HG02678 (cell line): ENCODE data around the gene FRRS1.
A peak's percentile ranks its signal among the peaks of the same experiment; 100 is the strongest.

Experiments
- ATAC-seq: cut with Tn5 transposase; IDR thresholded peaks from one replicate; pipeline ENCODE4 v1.9.1; 2021; ENCODE audit warnings: mild to moderate bottlenecking, moderate library complexity; ENCODE audit not compliant: unreplicated experiment

The FRRS1 gene

DNA sequence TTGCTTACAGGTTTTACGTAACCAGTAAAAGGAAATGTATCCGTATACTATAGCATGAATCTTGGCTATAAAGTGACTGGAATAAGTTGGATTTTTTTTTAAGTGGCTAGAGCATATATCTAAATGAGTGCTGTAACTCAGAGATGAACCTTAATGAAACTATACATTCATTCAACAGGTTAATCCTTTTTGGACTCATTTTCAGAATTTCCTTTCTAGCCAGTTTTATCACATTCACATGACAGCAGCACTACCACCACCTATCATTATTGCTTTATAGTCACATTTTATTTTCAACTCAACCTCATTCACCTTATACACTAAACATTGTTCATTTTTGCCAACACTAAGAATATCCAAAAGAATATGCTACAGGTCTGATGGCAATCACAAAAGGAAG, 30.6 kb downstream of the FRRS1 start:
- ATAC-seq: no peak

DNA sequence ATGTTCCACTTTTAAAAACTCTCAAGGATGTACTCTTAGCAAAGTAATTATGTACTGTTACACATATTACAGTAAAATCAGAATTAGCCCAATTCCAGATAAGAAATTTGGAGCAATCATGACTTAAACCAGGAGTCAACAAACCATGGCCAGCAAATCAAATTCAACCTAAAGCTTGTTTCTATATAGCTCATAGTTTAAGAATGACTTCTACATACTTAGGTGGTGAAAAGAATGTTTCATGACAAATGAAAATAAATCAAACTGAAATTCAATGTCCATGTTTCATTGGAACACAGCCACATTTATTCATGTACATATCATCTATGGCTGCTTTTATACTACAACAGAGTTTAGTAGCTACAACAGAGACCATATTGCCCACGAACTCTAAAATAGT, 35.1 kb downstream of the FRRS1 start:
- no peak for ATAC-seq

DNA sequence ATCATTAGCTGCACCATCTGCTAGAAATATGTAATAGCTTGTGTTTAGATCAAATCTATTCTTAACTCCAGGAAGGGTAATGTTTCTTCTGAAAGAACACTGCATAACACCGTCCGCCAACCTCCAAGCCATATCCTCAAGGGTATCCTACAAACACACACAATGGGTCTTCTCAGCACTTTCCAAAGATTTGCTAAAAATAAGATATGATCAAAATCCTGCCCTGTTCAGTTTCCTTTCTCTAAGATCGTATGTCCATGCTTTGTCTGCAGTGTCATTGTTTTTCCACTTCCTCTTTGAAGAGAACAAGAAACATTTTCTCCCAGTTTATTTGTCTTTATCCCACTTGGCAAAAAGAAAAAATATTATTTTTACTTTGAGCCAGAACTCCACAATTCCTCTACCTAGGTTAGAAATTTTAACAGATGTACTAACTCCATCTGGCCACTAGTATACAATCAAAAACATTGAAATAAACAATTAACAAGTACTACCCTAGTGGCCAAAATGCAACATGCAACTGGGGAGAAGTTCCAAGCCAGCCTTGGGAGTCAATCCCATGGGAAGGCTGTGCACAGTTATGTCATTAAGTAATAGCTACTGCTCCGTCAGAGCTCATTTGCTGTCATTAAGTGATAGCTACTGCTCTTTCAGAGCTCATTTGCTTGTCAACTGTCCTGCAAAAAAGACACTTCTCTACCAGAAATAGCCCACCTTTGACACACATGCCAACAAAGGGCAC, 37.8 kb downstream of the FRRS1 start:
- no peak for ATAC-seq

DNA sequence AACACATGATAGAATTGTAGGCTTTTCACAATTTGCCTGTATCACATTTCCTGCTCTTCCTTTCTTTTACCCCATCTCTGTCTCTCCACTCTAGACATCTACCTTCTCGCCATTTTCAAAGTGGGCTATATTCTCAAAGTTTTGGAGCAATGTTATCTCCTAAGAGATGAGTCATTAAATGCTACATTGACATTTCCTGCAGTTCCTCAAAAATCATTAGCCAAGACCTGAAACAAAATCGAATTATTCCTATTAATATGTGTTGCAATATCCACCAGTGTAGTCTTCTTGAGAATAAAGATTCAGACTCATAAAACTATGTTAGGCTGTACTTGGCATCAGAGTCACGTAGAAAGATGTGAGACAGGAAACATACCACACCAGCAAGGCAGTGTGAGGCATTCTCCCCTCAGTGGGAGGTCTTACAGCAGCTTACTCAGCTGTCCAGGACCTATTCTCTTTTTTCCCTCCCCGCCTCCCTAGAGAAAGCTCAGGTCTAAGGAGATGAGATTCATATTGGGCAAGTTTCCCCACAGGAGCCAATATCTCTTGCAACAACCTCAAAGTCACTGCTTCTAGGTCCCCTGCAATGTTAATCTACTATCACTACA, 38.8 kb downstream of the FRRS1 start:
- ATAC-seq: no peak

DNA sequence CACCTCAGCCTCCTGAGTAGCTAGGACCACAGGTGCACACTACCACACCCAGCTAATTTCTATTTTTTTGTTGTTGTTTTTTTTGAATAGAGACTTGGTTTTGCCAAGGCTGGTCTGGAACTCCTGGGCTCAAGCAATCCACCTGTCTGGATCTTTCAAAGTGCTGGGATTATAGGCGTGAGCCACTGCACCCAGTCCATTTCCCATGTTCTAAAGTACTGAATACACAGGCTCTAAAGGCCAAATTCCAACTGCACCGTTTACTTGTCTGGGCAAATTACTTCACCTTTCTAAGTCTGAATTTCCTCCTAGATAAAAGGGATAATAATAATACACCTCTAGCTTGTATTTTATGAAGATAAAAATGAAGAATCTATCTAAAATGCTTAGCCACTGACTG, 39.6 kb downstream of the FRRS1 start:
- no peak for ATAC-seq

DNA sequence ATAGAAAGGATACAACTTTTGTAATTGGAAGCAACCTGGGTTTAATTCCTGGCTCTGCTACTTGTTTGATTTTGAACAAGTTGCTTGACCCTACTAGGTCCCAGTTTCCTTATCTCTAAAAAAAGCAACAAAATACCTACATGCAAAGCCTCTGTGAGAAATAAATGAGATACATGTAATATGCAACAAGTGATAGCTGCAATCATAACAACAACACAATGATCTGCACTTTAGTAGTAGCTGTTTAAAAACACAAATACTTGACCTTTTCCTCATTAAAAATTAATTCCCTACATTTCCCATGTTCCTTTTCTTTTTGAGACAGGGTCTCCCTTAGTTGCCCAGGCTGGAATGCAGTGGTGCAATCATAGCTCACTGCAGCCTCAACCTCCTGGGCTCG, 40.0 kb downstream of the FRRS1 start:
- ATAC-seq: no peak

DNA sequence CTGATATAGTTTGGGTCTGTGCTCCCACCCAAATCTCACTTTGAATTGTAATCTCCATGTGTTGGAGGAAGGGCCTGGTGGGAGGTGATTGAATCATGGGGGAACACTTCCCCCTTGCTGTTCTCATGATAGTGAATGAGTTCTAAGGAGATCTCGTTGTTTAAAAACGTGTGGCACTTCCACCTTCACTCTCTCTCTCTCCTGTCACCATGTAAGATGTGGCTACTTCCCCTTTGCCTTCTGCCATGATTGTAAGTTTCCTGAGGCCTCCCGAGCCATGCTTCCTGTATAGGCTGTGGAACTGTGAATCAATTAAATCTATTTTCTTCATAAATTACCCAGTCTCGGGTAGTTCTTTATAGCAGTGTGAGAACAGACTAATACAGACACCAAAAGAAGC, 40.4 kb downstream of the FRRS1 start:
- ATAC-seq: no peak

DNA sequence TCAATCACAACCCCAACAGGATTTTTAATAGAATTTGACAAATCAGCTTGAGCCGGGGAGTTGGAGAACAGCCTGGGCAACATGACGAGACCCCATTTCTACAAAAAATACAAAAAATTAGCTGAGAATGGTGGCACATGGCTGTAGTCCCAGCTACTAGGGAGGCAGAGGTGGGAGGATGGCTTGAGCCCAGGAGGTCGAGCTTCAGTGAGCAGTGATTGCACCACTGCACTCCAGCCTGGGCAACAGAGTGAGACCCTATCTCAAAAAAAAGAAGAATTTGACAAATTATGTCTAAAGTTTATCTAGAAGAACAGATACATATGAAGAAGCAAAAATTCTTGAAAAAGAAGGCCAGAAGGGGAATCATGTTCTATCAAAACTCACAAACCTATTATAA, 43.2 kb downstream of the FRRS1 start:
- ATAC-seq: no peak

DNA sequence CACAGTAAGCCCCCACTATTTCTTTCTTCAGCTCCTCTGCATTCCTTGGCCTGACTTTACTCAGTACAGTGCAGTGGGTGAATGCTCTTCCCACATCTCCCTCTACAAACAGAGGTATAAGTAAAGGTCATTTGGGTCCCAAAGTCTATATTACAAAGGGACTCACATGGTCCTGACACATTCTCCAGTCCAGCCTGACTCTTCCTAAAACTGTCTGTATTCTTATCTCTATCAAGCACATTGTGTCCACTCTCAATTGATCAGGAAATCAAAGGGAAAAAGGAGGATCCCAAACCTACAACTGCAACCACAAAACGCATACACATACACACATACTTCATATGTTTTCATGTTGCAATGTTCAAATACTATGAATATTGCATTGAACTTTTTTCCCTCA, 49.4 kb downstream of the FRRS1 start:
- no peak for ATAC-seq

DNA sequence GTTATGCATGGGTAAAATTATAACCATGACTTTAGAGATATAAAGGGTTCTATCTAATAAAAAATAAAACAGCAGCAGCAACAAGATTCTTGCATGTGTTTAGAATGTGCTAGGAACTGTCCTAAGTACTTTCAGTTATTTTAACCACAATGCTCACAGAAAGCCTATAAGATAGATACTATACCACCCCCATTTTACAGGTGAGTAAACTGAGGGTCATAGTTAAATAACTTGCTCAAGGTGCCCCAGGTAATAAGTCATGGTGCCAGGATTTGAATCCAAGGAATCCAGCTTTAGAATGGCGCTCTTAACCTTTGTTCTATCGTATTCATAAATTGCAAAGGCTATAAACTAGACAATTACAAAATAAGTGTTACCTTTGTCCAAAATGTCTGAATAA, 53.4 kb downstream of the FRRS1 start:
- ATAC-seq: no peak

DNA sequence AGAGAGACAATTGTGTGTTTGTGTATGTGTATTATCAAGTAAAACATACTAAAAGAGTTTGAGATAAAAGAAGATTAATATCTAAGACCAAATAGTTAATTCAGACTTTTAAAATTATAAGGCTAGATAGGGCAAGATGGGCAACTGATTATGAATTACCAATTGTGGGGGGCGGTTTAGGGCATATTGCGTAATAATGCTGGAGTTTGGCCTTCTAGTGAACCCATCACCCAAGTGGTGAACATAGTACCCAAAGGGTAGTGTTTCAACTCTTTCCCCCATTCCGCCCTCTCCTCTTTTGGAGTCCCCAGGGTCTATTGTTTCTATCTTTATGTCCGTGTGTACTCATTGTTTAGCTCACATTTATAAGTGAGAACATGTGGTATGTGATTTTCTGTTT, 55.4 kb downstream of the FRRS1 start:
- no peak for ATAC-seq

DNA sequence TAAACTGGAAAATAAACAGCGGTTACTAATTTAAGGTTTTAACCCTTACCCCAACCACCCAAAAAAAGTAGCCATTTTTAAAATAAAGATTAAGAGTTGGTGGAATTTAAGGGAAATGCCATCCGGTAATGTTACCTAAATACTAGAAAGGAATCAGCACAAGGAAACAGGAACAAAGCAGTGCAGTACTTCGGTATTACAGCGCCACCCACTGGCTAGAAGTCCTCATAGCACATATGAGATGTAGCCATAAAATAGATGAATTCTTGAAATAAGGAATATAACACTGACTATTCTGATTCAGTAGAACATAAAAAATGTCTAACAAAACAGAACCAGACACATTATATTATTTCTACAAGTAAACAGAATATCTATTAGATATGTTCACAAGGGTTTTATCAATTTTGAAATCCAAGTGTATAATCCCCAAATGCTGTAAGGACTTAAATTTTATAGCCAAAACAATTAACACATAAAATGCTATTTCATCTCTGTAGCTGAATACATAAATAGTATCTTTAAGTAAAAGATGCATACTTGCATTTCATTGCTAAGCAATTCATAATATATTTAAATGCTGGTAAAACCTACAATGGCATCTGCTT, 58.8 kb downstream of the FRRS1 start:
- ATAC-seq: peak; percentile 87

DNA sequence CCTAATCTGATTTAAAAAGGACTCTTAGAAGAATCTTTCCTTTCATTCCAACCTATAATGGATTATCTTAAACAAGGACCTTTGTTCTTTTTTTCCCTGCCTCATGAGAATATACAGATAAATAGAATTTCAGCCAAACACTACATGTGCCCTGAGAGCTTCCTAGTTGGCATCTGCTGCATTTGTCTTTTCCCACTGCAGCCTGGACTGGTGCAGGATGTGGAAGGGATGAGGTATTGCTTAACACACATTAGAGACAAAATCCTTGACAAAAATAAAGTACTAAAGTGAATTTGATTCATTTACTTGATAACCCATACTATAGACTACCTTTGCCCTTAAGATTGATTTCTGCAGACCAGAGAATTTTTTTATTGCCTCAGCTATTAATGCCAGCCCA, 61.0 kb downstream of the FRRS1 start:
- ATAC-seq: no peak

DNA sequence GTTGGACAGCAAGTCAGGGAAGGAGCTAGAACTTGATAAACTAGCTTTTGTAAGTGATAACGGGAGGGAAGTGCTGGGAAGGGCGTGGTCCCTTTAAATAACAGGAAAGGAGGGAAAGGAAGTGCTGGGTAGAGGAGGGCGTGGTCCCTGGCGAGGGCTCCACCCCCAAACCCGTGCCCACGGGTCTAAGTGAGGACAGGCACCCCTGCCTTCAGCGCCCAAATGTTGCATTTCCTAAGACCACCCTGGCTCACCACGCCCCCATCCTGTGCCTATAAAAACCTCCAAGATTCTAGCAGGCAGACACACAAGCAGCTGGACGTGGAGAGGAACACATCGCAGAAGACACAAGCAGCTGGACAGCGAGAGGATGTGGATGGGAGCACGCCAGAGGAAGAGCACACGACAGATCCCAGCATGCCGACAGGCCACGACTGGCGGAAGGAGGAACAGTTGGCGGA, 62.0 kb downstream of the FRRS1 start:
- no peak for ATAC-seq

DNA sequence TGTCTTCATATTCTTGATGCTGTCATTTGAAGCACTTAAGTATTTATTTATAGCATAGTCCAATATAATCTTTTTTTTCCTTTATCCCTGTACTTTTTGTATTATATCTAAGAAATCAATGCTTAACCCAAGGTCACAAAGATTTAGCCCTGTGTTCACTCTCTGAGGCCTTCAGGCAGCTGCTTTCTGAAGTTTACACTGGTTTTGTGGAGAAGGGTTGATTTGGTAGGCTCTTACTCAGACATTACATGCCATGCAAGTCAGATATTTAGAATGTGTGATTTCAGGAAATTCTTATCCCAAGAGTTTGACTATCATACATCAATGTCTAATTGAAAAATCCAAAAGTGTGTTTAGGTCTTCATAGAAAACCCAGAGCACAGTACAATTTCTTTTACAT, 64.2 kb downstream of the FRRS1 start:
- ATAC-seq: no peak

DNA sequence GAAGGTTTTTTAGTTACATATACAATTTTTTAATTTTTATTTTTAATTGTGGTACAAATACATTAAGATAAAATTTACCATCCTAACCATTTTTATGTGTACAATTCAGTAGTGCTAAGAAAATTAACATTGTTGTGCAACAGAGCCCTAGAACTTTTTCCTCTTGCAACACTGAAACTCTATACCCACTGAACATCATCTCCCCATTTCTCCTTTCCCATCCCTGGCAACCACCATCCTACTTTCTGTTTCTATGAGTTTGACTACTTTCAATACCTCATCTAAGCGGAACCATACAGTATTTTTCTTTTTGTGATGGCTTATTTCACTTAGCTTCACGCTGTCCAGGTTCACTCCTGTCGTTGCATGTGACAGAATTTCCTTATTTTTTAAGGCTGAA, 66.4 kb downstream of the FRRS1 start:
- no peak for ATAC-seq

DNA sequence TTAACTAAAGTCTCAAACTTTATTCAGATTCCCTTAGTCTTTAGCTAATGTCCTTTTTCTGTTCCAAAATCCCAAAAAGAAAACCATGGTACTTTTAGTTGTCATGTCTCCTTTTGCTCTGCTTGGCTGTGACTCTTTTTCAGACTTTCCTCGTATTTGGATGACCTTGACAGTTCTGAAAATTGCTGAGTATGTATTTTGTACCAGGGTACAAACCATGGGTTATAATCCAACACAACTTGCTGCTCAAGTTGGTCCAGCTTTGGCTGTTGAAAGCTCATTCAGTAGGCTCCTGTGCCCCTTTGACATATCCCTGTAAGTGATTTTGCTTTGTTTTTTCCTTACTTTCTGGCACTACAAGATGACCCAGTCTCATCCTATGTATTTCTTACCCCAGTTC, 68.9 kb downstream of the FRRS1 start:
- no peak for ATAC-seq

DNA sequence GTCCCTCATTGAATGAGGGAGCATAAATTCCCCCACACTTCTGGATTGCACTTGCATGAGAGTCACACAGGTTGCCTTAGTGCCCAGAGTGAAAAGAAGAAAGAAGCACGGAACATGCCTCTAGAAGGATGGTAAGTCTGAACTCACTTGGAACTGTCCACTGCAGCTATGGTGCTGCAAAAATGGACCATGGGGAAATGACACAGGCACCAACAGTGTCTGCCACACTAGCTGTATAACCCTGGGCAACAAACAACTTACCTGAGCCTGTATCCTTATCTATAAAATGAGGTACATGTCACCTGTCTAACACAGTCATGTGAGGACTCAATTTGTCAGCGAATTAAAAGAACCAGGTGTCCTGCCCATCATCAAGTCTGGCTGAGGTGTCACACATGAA, 69.8 kb downstream of the FRRS1 start:
- ATAC-seq: no peak

DNA sequence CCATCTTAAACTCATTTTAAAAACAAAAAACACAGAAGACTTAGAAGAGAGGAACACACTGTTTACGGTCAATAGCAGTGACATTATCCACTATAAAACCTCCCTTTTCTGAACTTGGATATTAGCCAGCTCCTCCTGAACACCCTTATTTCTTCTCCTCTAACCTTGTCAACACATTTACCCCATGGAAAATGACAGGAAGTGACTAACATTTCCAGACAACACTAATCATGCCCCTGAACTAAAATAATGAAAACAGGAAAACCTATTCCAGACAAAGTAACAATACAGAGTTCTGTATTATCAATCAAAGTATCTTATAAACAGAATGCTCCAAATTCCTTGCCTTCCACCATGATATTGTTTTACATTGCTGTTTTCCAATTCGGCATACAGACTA, 75.3 kb downstream of the FRRS1 start:
- ATAC-seq: no peak

DNA sequence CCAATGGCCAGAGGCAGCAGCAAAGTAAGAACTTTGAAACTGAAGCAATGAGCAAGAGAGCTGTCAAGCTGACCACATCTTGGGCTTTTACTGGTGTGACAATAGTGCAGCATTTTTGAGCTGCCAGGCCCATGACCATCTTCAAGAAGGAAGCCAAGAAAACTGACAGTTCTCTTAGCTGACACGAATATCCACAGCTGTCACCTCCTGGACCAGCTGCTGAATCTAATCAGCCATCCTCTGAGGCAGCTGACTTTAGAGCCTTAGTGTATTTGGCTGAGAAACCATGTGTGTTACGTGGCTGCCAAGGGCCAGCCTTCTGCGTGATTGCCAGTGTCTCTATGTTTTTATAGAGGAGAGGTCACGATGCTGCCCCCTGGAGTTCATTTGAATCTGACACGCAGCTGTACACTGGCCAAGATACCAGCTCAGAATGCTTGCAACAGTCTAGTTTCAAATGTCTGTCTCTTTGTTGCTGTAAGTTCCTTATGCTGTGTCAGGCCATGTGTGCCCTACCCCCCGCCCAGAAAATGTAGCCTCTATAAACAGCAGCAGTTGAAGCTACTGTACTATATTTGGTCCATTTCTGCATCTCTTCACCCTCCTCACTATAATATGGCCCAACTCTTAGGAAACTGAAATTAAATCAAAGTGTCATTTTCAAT, 80.8 kb downstream of the FRRS1 start:
- ATAC-seq: peak; percentile 90

DNA sequence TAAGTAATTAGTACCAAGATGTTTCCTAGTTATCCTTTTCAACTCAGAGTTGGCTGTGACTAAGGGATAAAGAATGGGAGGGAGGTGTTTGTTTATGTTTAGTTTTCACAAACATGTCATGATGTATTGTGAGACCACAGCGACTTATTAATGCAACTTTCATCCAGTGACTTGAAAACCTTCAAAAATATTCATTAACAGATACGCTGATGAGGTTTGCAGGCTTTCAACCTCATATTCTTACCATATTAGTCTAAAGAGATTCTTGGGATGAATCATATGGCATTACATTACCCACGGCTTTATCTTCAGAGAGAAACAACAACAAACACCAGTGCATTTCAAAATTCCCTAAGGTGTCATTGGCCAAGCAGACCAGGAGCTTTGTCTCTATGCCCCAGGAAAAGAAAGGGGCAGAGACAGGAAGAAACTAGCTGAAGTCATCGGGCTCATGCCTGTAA, 84.1 kb downstream of the FRRS1 start:
- no peak for ATAC-seq

DNA sequence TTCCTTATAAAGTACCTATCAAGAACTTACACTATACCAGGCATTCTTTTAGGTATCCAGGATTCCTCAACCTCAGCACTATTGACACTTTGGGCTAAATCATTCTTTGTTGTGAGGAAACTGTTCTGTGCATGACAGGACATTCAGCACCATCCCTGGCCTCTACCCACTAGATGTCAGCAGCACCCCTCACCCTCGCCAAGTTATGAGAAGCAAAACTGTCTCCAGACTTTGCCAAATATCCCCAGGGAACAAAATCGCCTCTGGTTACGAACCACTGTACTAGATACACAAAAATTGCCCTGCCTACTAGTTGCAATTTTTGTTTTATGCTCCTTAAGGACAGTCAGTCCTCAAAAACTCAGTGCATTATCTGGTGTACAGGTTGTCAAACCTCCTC, 84.9 kb downstream of the FRRS1 start:
- ATAC-seq: no peak
